Panc1 (cell line): ENCODE data around the gene POLR2J3. TPM values are rescaled to one million over a fixed set of nuclear protein-coding genes. Genes with fewer than 3 reads are reported as not detected.
"Not testable (repeated sequence)": the region's sequence is repeated elsewhere in the genome, so short reads cannot be mapped to it uniquely, and the experiment has no call there.

Experiments used
- ATAC-seq: fragments of 200-7000 bp; cut with Tn5 transposase; 2 replicates; pipeline ENCODE4 v1.9.1; 2020; ENCODE audit warnings: mild to moderate bottlenecking, moderate library complexity
- BruUV-seq: library from RNA; stranded (reverse); fragments of 400-500 nt; replicated peaks from 2 replicates; lab custom pipeline; 2021; lab: Mats Ljungman, UMichigan
- CTCF ChIA-PET: fragments of 300-600 bp; sonication (Branson Sonifier 250); formaldehyde crosslinking; loops from one replicate; lab custom pipeline; 2022; ENCODE audit warnings: antibody characterized with exemption; lab: Charles Lee
- POLR2A ChIA-PET: fragments of 300-600 bp; sonication (Branson Sonifier 250); formaldehyde crosslinking; loops from one replicate; lab custom pipeline; 2022; ENCODE audit warnings: antibody characterized with exemption; lab: Charles Lee
- DNase-seq: peaks from one replicate; pipeline ENCODE4 v3.0.0-alpha.2; 2010; ENCODE audit warnings: low read depth, low spot score
- H3K27ac ChIP-seq: 2 replicates; pipeline ENCODE4 v1.5.1; 2011; ENCODE audit warnings: mild to moderate bottlenecking, low read length, inconsistent platforms
- H3K27me3 ChIP-seq: fragments of 200-500 bp; sonication (Bioruptor generic); 2 replicates; pipeline ENCODE4 v1.6.0; 2014; ENCODE audit warnings: low read length, inconsistent platforms; ENCODE audit not compliant: control insufficient read depth, insufficient read depth
- H3K36me3 ChIP-seq: fragments of 200-500 bp; sonication (Bioruptor generic); 2 replicates; pipeline ENCODE4 v1.5.1; 2014; ENCODE audit warnings: inconsistent platforms, mild to moderate bottlenecking, low read length, moderate library complexity; ENCODE audit not compliant: control insufficient read depth, insufficient read depth
- H3K4me1 ChIP-seq: 2 replicates; pipeline ENCODE4 v1.5.1; 2011; ENCODE audit warnings: inconsistent platforms, mild to moderate bottlenecking, low read length, moderate library complexity; ENCODE audit not compliant: control insufficient read depth, insufficient read depth
- H3K4me3 ChIP-seq, 2 experiments: 2 replicates each; pipeline ENCODE4 v1.5.1; 2011 to 2012; ENCODE audit warnings: low read depth in 2 of 2, low read length in 2 of 2, mild to moderate bottlenecking in 2 of 2, inconsistent platforms in 1 of 2, moderate library complexity in 1 of 2
- H3K9me3 ChIP-seq: fragments of 200-500 bp; sonication (Bioruptor generic); 2 replicates; pipeline ENCODE4 v1.5.1; 2014; ENCODE audit warnings: low read depth, mild to moderate bottlenecking, inconsistent platforms, low read length, moderate library complexity; ENCODE audit not compliant: control insufficient read depth, insufficient read depth
- in situ Hi-C: cut with HindIII; loops from 2 replicates; pipeline ENCODE4 v1.10.0; 2016; ENCODE audit warnings: low sequenced_read_pairs, low pct_unique_long_range_greater_than_20kb
- intact Hi-C: fragments of 100-400 bp; cut with micrococcal nuclease; formaldehyde crosslinking; loops from one replicate; pipeline ENCODE4 v1.10.0; 2022; ENCODE audit not compliant: unreplicated experiment
- total RNA-seq: library from RNA; stranded (reverse); gene quantifications from one replicate; pipeline ENCODE4 v1.2.1, GENCODE V29; 2021; ENCODE audit not compliant: unreplicated experiment

The POLR2J3 gene
- total RNA-seq, 1 experiment from 2014 or later: 28.1 TPM

DNA sequence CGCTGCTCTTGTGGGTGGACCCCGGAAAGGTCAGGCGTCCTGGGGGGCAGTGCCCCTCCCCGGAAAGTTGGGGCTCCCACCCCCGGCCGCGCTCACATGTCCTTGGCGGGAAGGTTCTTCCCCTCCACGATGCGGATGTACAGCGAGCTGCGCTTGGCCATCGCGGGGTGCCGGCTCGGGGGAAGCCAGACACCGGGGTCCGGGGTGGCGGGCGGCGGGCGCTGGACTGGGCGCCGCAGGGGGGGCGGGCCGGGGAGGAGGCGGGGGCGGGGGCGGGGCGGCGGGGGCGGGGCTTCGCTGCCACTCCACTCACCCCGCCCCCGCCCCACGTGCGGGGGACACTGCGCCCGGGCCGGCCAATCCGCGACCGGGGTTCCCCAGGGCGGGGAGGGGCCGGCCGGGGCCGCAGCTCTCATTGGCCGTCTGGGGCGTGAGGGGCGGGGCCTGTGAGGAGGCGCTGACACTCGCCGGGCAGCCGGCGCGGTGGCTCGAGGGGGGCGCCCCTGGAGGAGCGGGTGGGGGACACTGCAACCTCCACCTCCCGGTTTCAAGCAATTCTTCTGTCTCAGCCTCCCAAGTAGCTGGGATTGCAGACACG is 54.7 kb downstream of the POLR2J3 start, which contains the start of gene RASA4B:
Gene RASA4B, minus strand, starts transcription at position 228 of the 598 bp plus-strand sequence. Its CDS starts 67 bp downstream, at position 161.
- BruUV-seq, H3K9me3 ChIP-seq, in situ Hi-C loops, H3K27ac ChIP-seq, intact Hi-C loops, H3K4me1 ChIP-seq, CTCF ChIA-PET, POLR2A ChIA-PET, H3K27me3 ChIP-seq, H3K36me3 ChIP-seq, DNase-seq: not testable (repeated sequence)
- H3K4me3 ChIP-seq: peak within 1 kb of the TSS; percentile 25 to 29; a peak in 2 of 4 replicates
- peak; percentile 92 for ATAC-seq

Other genes starting within 250 kb of the POLR2J3 start
- gene SPDYE6, start 216.1 kb downstream of the POLR2J3 start, total RNA-seq: not detected
- gene PRKRIP1, start 176.2 kb downstream of the POLR2J3 start, total RNA-seq: 24.9 TPM
- gene ORAI2, start 139.0 kb downstream of the POLR2J3 start, total RNA-seq: 76.9 TPM
- gene ALKBH4, start 107.7 kb downstream of the POLR2J3 start, total RNA-seq: 19.0 TPM
- gene LRWD1, start 107.6 kb downstream of the POLR2J3 start, total RNA-seq: 55.8 TPM
- 69.4 TPM for gene POLR2J, start 93.7 kb downstream of the POLR2J3 start, total RNA-seq
- 1.2 TPM for gene RASA4B, start 54.8 kb downstream of the POLR2J3 start, total RNA-seq
- gene UPK3BL2, start 28.9 kb downstream of the POLR2J3 start, total RNA-seq: 14.4 TPM
- not detected for gene SPDYE2, start 21.4 kb downstream of the POLR2J3 start, total RNA-seq
- gene RASA4, start 44.2 kb upstream of the POLR2J3 start, total RNA-seq: 7.1 TPM
- 23.1 TPM for gene UPK3BL1, start 70.2 kb upstream of the POLR2J3 start, total RNA-seq
- not detected for gene SPDYE2B, start 77.7 kb upstream of the POLR2J3 start, total RNA-seq
- 10.0 TPM for gene POLR2J2, start 99.1 kb upstream of the POLR2J3 start, total RNA-seq
- gene FAM185A, start 176.4 kb upstream of the POLR2J3 start, total RNA-seq: 8.9 TPM